Naive thymus-derived CD4-positive, alpha-beta T cell (primary cell): ENCODE data around the gene ZC3HAV1. TPM values are rescaled to one million over a fixed set of nuclear protein-coding genes. Genes with fewer than 3 reads are reported as not detected.
"Not testable (repeated sequence)": the region's sequence is repeated elsewhere in the genome, so short reads cannot be mapped to it uniquely, and the experiment has no call there.

Source experiments
- ATAC-seq: fragments of 150-1000 bp; cut with Tn5 transposase; 2 replicates; pipeline ENCODE4 v1.10.0; 2021; ENCODE audit warnings: mild to moderate bottlenecking, moderate library complexity
- CTCF ChIA-PET: fragments of 350-600 bp; sonication (Branson Sonifier 250); formaldehyde crosslinking; loops from one replicate; lab custom pipeline; 2021; ENCODE audit warnings: antibody characterized with exemption; lab: Charles Lee
- POLR2A ChIA-PET: fragments of 350-600 bp; sonication (Branson Sonifier 250); formaldehyde crosslinking; loops from one replicate; lab custom pipeline; 2021; ENCODE audit warnings: antibody characterized with exemption, inconsistent platforms; lab: Charles Lee
- DNase-seq, 9 donors: peaks; one replicate each; pipeline versions ENCODE4 v3.0.0 to v3.0.0-alpha.2; 2020 to 2022; ENCODE audit warnings: mixed read lengths in 1 of 9
- H3K27ac ChIP-seq: one replicate; pipeline ENCODE4 v1.7.0; 2013; ENCODE audit warnings: mild to moderate bottlenecking, low read depth, low read length, moderate library complexity
- H3K27me3 ChIP-seq, 2 donors: one replicate each; pipeline ENCODE4 v1.7.0; 2013; ENCODE audit warnings: low read length in 2 of 2, mild to moderate bottlenecking in 2 of 2, moderate library complexity in 2 of 2; ENCODE audit not compliant: control insufficient read depth in 2 of 2, insufficient read depth in 2 of 2
- H3K36me3 ChIP-seq, 3 experiments: 1 replicate in 2 of 3; 2 replicates in 1 of 3; pipeline ENCODE4 v1.7.0; 2013; ENCODE audit warnings: low read length in 3 of 3, mild to moderate bottlenecking in 3 of 3, moderate library complexity in 1 of 3; ENCODE audit not compliant: insufficient read depth in 3 of 3, control insufficient read depth in 2 of 3
- H3K4me1 ChIP-seq, 2 donors: one replicate each; pipeline ENCODE4 v1.7.0; 2013; ENCODE audit warnings: low read length in 2 of 2, mild to moderate bottlenecking in 2 of 2, moderate library complexity in 1 of 2; ENCODE audit not compliant: control insufficient read depth in 2 of 2, insufficient read depth in 2 of 2
- H3K4me3 ChIP-seq: 2 replicates; pipeline ENCODE4 v1.7.0; 2013; ENCODE audit warnings: mild to moderate bottlenecking, low read length
- H3K9me3 ChIP-seq, 3 experiments: 1 replicate in 2 of 3; 2 replicates in 1 of 3; pipeline ENCODE4 v1.7.0; 2013; ENCODE audit warnings: low read length in 3 of 3; ENCODE audit not compliant: control insufficient read depth in 2 of 3
- H3K27ac Mint-ChIP-seq, 9 donors: one replicate each; pipeline ENCODE4 v1.8.0; 2020 to 2022; ENCODE audit warnings: mixed read lengths in 9 of 9, mild to moderate bottlenecking in 8 of 9, moderate library complexity in 5 of 9, inconsistent platforms in 2 of 9
- H3K27me3 Mint-ChIP-seq, 5 donors: one replicate each; pipeline ENCODE4 v1.8.0; 2021 to 2022; ENCODE audit warnings: mixed read lengths in 5 of 5, mild to moderate bottlenecking in 1 of 5
- H3K36me3 Mint-ChIP-seq, 5 donors: one replicate each; pipeline ENCODE4 v1.8.0; 2020 to 2022; ENCODE audit warnings: mixed read lengths in 5 of 5, mild to moderate bottlenecking in 3 of 5, inconsistent platforms in 1 of 5
- H3K4me1 Mint-ChIP-seq, 7 donors: one replicate each; pipeline ENCODE4 v1.8.0; 2020 to 2022; ENCODE audit warnings: mixed read lengths in 7 of 7, mild to moderate bottlenecking in 3 of 7, inconsistent platforms in 1 of 7
- H3K4me3 Mint-ChIP-seq, 10 donors: one replicate each; pipeline ENCODE4 v1.8.0; 2020 to 2022; ENCODE audit warnings: mild to moderate bottlenecking in 10 of 10, mixed read lengths in 10 of 10, moderate library complexity in 6 of 10, inconsistent platforms in 2 of 10
- H3K9me3 Mint-ChIP-seq, 11 donors: one replicate each; pipeline ENCODE4 v1.8.0; 2020 to 2022; ENCODE audit warnings: mixed read lengths in 11 of 11, mild to moderate bottlenecking in 4 of 11, inconsistent platforms in 1 of 11, moderate library complexity in 1 of 11
- intact Hi-C, 2 donors: fragments of 100-400 bp; cut with micrococcal nuclease; formaldehyde crosslinking; loops; one replicate each; pipeline ENCODE4 v1.15.1; 2023
- polyA plus RNA-seq, 2 donors: library from polyadenylated mRNA; unstranded; fragments of 300-500 nt; fragmentation: Illumina TruSeq; gene quantifications; one replicate each; pipeline ENCODE4 v1.2.3, GENCODE V29; 2021
- total RNA-seq, 6 experiments: library from RNA in 5 of 6; stranded (reverse) in 5 of 6; gene quantifications; 1 replicate in 5 of 6; 2 replicates in 1 of 6; pipeline ENCODE4 v1.2.3 and lab custom pipeline; 2021 to 2026

The ZC3HAV1 gene
- total and polyA plus RNA-seq, 7 experiments from 2014 or later = 129 to 249 (median 157) TPM

- peak overlapping the region; percentile 92 to 100 (median 98) for H3K4me3 Mint-ChIP-seq
- H3K4me3 ChIP-seq = peak overlapping the region; percentile 80
- not testable (repeated sequence) for H3K27me3 Mint-ChIP-seq, ATAC-seq, H3K9me3 ChIP-seq, DNase-seq, H3K27me3 ChIP-seq
- peaks cover 8 to 56% (median 35%) of the 10 kb centered on the region in 5 donors for H3K36me3 Mint-ChIP-seq
- H3K27ac ChIP-seq = peak overlapping the region; percentile 93
- H3K27ac Mint-ChIP-seq = peak overlapping the region; percentile 48 to 99 (median 92)
- peaks cover 0 to 12% (median 0%) of the 10 kb centered on the region in 11 donors for H3K9me3 Mint-ChIP-seq
- peaks cover 14 to 15% of the 10 kb centered on the region in 2 donors for H3K4me1 ChIP-seq
- H3K4me1 Mint-ChIP-seq = peaks cover 27 to 42% (median 35%) of the 10 kb centered on the region in 7 donors
- ChIA-PET CTCF (interaction anchor here (0.7 to 1.6 kb wide), 2 partner anchors 9 to 31 kb away, joined by 4 to 5 read pairs; no protein-coding TSS in a partner anchor), POLR2A (interaction anchor here (0.6 to 2.8 kb wide), 8 partner anchors 12 to 255 kb away, joined by 3 to 45 read pairs (median 4); no protein-coding TSS in a partner anchor)
- H3K36me3 ChIP-seq = peaks cover 0 to 27% (median 0%) of the 10 kb centered on the region in 3 experiments
- intact Hi-C loops = loop anchor here (10.0 kb wide), 2 partner anchors 1119 to 1269 kb away; no protein-coding TSS in a partner anchor
Observed at GRCh38 chr7:139106227-139106626, 3.3 kb downstream of the ZC3HAV1 start.

GRCh38 chr7:139105484-139105883, 4.0 kb downstream of the ZC3HAV1 start:
- H3K4me3 Mint-ChIP-seq = peak overlapping the region; percentile 88 to 100 (median 96)
- DNase-seq (no peak), ATAC-seq (no peak)
- peak overlapping the region; percentile 93 for H3K27ac ChIP-seq
- POLR2A ChIA-PET = interaction anchor here (0.6 to 3.9 kb wide), 9 partner anchors 8 to 1373 kb away, joined by 3 to 151 read pairs (median 24); no protein-coding TSS in a partner anchor
- CTCF ChIA-PET = interaction anchor here (0.6 to 3.2 kb wide), 4 partner anchors 11 to 46 kb away, joined by 3 to 26 read pairs (median 6); no protein-coding TSS in a partner anchor
- peaks cover 8 to 63% (median 39%) of the 10 kb centered on the region in 5 donors for H3K36me3 Mint-ChIP-seq
- intact Hi-C loops = loop anchor here (2.0 to 10.0 kb wide), 4 partner anchors 253 to 1269 kb away; partner anchors contain the start of gene LUC7L2 (in 1 of the 2)
- H3K27me3 Mint-ChIP-seq = peaks cover 0 to 2% (median 0%) of the 10 kb centered on the region in 5 donors
- H3K27ac Mint-ChIP-seq = peak overlapping the region; percentile 82 to 95 (median 92)
- peaks cover 20 to 42% (median 31%) of the 10 kb centered on the region in 7 donors for H3K4me1 Mint-ChIP-seq
- no peaks in the 10 kb centered on the region for H3K9me3 ChIP-seq
- peaks cover 0 to 12% (median 0%) of the 10 kb centered on the region in 11 donors for H3K9me3 Mint-ChIP-seq
- H3K4me1 ChIP-seq = peaks cover 8% of the 10 kb centered on the region in 2 donors
- H3K4me3 ChIP-seq = peak overlapping the region; percentile 80
- H3K36me3 ChIP-seq = peaks cover 0 to 27% (median 0%) of the 10 kb centered on the region in 3 experiments
- H3K27me3 ChIP-seq = no peaks in the 10 kb centered on the region

GRCh38 chr7:139104091-139104450, 5.4 kb downstream of the ZC3HAV1 start:
- H3K4me1 Mint-ChIP-seq = peaks cover 22 to 46% (median 34%) of the 10 kb centered on the region in 7 donors
- H3K36me3 Mint-ChIP-seq = peaks cover 8 to 73% (median 43%) of the 10 kb centered on the region in 5 donors
- Histone ChIP-seq H3K27me3 (no peaks in the 10 kb centered on the region), H3K27ac (peak overlapping the region; percentile 93), H3K36me3 (peaks cover 0 to 22% (median 0%) of the 10 kb centered on the region in 3 experiments), H3K4me1 (peaks cover 13 to 16% of the 10 kb centered on the region in 2 donors), H3K9me3 (no peaks in the 10 kb centered on the region), H3K4me3 (peak overlapping the region; percentile 80)
- ATAC-seq = no peak
- peaks cover 0 to 8% (median 0%) of the 10 kb centered on the region in 11 donors for H3K9me3 Mint-ChIP-seq
- ChIA-PET POLR2A (interaction anchor here (0.8 to 3.9 kb wide), 11 partner anchors 10 to 157 kb away, joined by 3 to 151 read pairs (median 5); a partner anchor contains a TSS), CTCF (interaction anchor here (0.6 to 3.2 kb wide), 7 partner anchors 8 to 201 kb away, joined by 3 to 26 read pairs (median 3); no protein-coding TSS in a partner anchor)
- H3K27me3 Mint-ChIP-seq = peaks cover 0 to 2% (median 0%) of the 10 kb centered on the region in 5 donors
- peak overlapping the region; percentile 83 to 95 (median 92) for H3K27ac Mint-ChIP-seq
- intact Hi-C loops = loop anchor here (1.0 to 10.0 kb wide), 6 partner anchors 9 to 1271 kb away; partner anchors contain the start of gene LUC7L2 (in 1 of the 2)
- peak in 5 of 9 donors; percentile 41 to 55 (median 51) for DNase-seq
- peak overlapping the region; percentile 88 to 100 (median 96) for H3K4me3 Mint-ChIP-seq

GRCh38 chr7:139103057-139103815, 6.3 kb downstream of the ZC3HAV1 start:
- Mint-ChIP-seq H3K9me3 (peaks cover 0 to 7% (median 0%) of the 10 kb centered on the region in 11 donors), H3K27me3 (peaks cover 0 to 2% (median 0%) of the 10 kb centered on the region in 5 donors), H3K36me3 (peaks cover 7 to 73% (median 44%) of the 10 kb centered on the region in 5 donors), H3K4me1 (peaks cover 27 to 54% (median 40%) of the 10 kb centered on the region in 7 donors), H3K4me3 (peak overlapping the region; percentile 88 to 100 (median 96)), H3K27ac (peak overlapping the region; percentile 83 to 95 (median 92))
- peak overlapping the region; percentile 80 for H3K4me3 ChIP-seq
- intact Hi-C loops = loop anchor here (10.0 kb wide), 2 partner anchors 1122 to 1272 kb away; no protein-coding TSS in a partner anchor
- H3K36me3 ChIP-seq = peaks cover 0 to 14% (median 0%) of the 10 kb centered on the region in 3 experiments
- ChIA-PET CTCF (interaction anchor here (1.2 to 3.2 kb wide), 5 partner anchors 8 to 85 kb away, joined by 3 to 26 read pairs (median 4); no protein-coding TSS in a partner anchor), POLR2A (interaction anchor here (0.5 to 3.9 kb wide), 12 partner anchors 10 to 1126 kb away, joined by 3 to 151 read pairs (median 8); no protein-coding TSS in a partner anchor)
- H3K4me1 ChIP-seq = peaks cover 18 to 22% of the 10 kb centered on the region in 2 donors
- H3K27me3 ChIP-seq = no peaks in the 10 kb centered on the region
- peak overlapping the region; percentile 93 for H3K27ac ChIP-seq
- DNase-seq (no peak), ATAC-seq (no peak)
- H3K9me3 ChIP-seq = no peaks in the 10 kb centered on the region

- DNase-seq, H3K27me3 ChIP-seq, H3K36me3 ChIP-seq, ATAC-seq, H3K9me3 Mint-ChIP-seq, H3K9me3 ChIP-seq, H3K27me3 Mint-ChIP-seq: not testable (repeated sequence)
- Histone ChIP-seq H3K4me1 (peaks cover 25 to 30% of the 10 kb centered on the region in 2 donors), H3K27ac (peak overlapping the region; percentile 69), H3K4me3 (peak overlapping the region; percentile 54)
- intact Hi-C loops = loop anchor here (10.0 kb wide), 2 partner anchors 1123 to 1273 kb away; no protein-coding TSS in a partner anchor
- POLR2A ChIA-PET = interaction anchor here (0.9 to 3.9 kb wide), 6 partner anchors 8 to 20 kb away, joined by 3 to 151 read pairs (median 25); no protein-coding TSS in a partner anchor
- Mint-ChIP-seq H3K27ac (peak overlapping the region; percentile 86 to 96 (median 93)), H3K36me3 (peaks cover 0 to 66% (median 36%) of the 10 kb centered on the region in 5 donors), H3K4me1 (peaks cover 30 to 66% (median 55%) of the 10 kb centered on the region in 7 donors), H3K4me3 (peak overlapping the region; percentile 82 to 100 (median 90))
- CTCF ChIA-PET = interaction anchor here (1.2 kb wide), 1 partner anchor 84 kb away, joined by 4 read pairs; no protein-coding TSS in a partner anchor
Observed at GRCh38 chr7:139101637-139102158, 7.8 kb downstream of the ZC3HAV1 start.
